H9 (cell line): ENCODE data around the gene CNPPD1. TPM values are rescaled to one million over a fixed set of nuclear protein-coding genes. Genes with fewer than 3 reads are reported as not detected.

Experiments
- DNase-seq: peaks from one replicate; pipeline ENCODE4 v3.0.0-alpha.2; 2017
- H2AFZ ChIP-seq: one replicate; pipeline ENCODE4 v1.6.1; 2013; ENCODE audit warnings: mild to moderate bottlenecking, low read length, control low read depth, moderate library complexity
- H2AK5ac ChIP-seq: 2 replicates; pipeline ENCODE4 v1.6.1; 2013; ENCODE audit warnings: low read length, control low read depth, mixed read lengths; ENCODE audit not compliant: insufficient read length
- H2BK120ac ChIP-seq: one replicate; pipeline ENCODE4 v1.6.1; 2013; ENCODE audit warnings: low read depth, mild to moderate bottlenecking, low read length, control low read depth, inconsistent platforms; ENCODE audit not compliant: poor library complexity, severe bottlenecking
- H2BK12ac ChIP-seq: 2 replicates; pipeline ENCODE4 v1.6.1; 2013; ENCODE audit warnings: low read length, control low read depth, mixed read lengths, low read depth; ENCODE audit not compliant: insufficient read length
- H2BK15ac ChIP-seq: 2 replicates; pipeline ENCODE4 v1.6.1; 2013; ENCODE audit warnings: low read depth, low read length, control low read depth
- H2BK20ac ChIP-seq: one replicate; pipeline ENCODE4 v1.6.1; 2013; ENCODE audit warnings: low read depth, mild to moderate bottlenecking, low read length, control low read depth, inconsistent platforms; ENCODE audit not compliant: poor library complexity, severe bottlenecking
- H2BK5ac ChIP-seq: 2 replicates; pipeline ENCODE4 v1.6.1; 2013; ENCODE audit warnings: low read length, control low read depth, mixed read lengths; ENCODE audit not compliant: insufficient read length
- H3K14ac ChIP-seq: 2 replicates; pipeline ENCODE4 v1.6.1; 2013; ENCODE audit warnings: low read length, control low read depth; ENCODE audit not compliant: insufficient read depth
- H3K18ac ChIP-seq: 2 replicates; pipeline ENCODE4 v1.6.1; 2013; ENCODE audit warnings: low read depth, mild to moderate bottlenecking, mixed read lengths, low read length, control low read depth; ENCODE audit not compliant: insufficient read length
- H3K23ac ChIP-seq: 2 replicates; pipeline ENCODE4 v1.6.1; 2013; ENCODE audit warnings: low read length, control low read depth, mixed read lengths, low read depth; ENCODE audit not compliant: insufficient read length
- H3K23me2 ChIP-seq: 2 replicates; pipeline ENCODE4 v1.6.1; 2013; ENCODE audit warnings: low read depth, mild to moderate bottlenecking, mixed read lengths, low read length, control low read depth; ENCODE audit not compliant: insufficient read length, poor library complexity, severe bottlenecking
- H3K27ac ChIP-seq: 2 replicates; pipeline ENCODE4 v1.5.1; 2013; ENCODE audit warnings: low read length, control low read depth, mixed read lengths, low read depth; ENCODE audit not compliant: insufficient read length
- H3K27me3 ChIP-seq: 2 replicates; pipeline ENCODE4 v1.6.1; 2013; ENCODE audit warnings: low read length, control low read depth, inconsistent platforms; ENCODE audit not compliant: insufficient read depth
- H3K4ac ChIP-seq: 2 replicates; pipeline ENCODE4 v1.6.1; 2013; ENCODE audit warnings: low read depth, mild to moderate bottlenecking, control low read depth, inconsistent platforms, low read length, moderate library complexity
- H3K4me1 ChIP-seq: 2 replicates; pipeline ENCODE4 v1.6.1; 2013; ENCODE audit warnings: low read length, control low read depth, inconsistent platforms; ENCODE audit not compliant: insufficient read depth
- H3K4me2 ChIP-seq: 2 replicates; pipeline ENCODE4 v1.6.1; 2013; ENCODE audit warnings: low read length, control low read depth, mixed read lengths; ENCODE audit not compliant: insufficient read length, insufficient read depth
- H3K56ac ChIP-seq: 2 replicates; pipeline ENCODE4 v1.6.1; 2013; ENCODE audit warnings: low read depth, mild to moderate bottlenecking, mixed read lengths, low read length, control low read depth; ENCODE audit not compliant: insufficient read length
- H3K79me1 ChIP-seq: 2 replicates; pipeline ENCODE4 v1.6.1; 2013; ENCODE audit warnings: low read depth, mild to moderate bottlenecking, moderate library complexity, low read length, control low read depth, inconsistent platforms; ENCODE audit not compliant: insufficient read depth, poor library complexity, severe bottlenecking
- H3K79me2 ChIP-seq: 2 replicates; pipeline ENCODE4 v1.6.1; 2013; ENCODE audit warnings: low read length, control low read depth, inconsistent platforms; ENCODE audit not compliant: insufficient read depth
- H3K9ac ChIP-seq: 2 replicates; pipeline ENCODE4 v1.6.1; 2013; ENCODE audit warnings: low read length, control low read depth, mixed read lengths; ENCODE audit not compliant: insufficient read length; ENCODE audit errors: extremely low read depth
- H3K9me3 ChIP-seq: one replicate; pipeline ENCODE4 v1.6.1; 2013; ENCODE audit warnings: low read depth, low read length, inconsistent platforms; ENCODE audit not compliant: control insufficient read depth
- H3T11ph ChIP-seq: one replicate; pipeline ENCODE4 v1.6.1; 2013; ENCODE audit warnings: mild to moderate bottlenecking, low read length, control low read depth, inconsistent platforms
- H4K20me1 ChIP-seq: one replicate; pipeline ENCODE4 v1.6.1; 2013; ENCODE audit not compliant: control insufficient read depth, insufficient read length, insufficient read depth
- H4K5ac ChIP-seq: 2 replicates; pipeline ENCODE4 v1.6.1; 2013; ENCODE audit warnings: low read depth, mild to moderate bottlenecking, mixed read lengths, low read length, control low read depth; ENCODE audit not compliant: insufficient read length
- H4K8ac ChIP-seq: replicated peaks from 2 replicates; pipeline ENCODE4 v1.6.1; 2013; ENCODE audit warnings: low read length, control low read depth, mixed read lengths, low read depth; ENCODE audit not compliant: insufficient read length
- H4K91ac ChIP-seq: 2 replicates; pipeline ENCODE4 v1.6.1; 2013; ENCODE audit warnings: low read depth, mild to moderate bottlenecking, moderate library complexity, mixed read lengths, low read length, control low read depth; ENCODE audit not compliant: insufficient read length
- H3K27ac Mint-ChIP-seq, 3 experiments: 2 replicates in 2 of 3; 3 replicates in 1 of 3; pipeline ENCODE4 v1.8.0; 2020 to 2021; ENCODE audit warnings: mixed read lengths in 3 of 3, mild to moderate bottlenecking in 1 of 3, moderate library complexity in 1 of 3
- H3K27me3 Mint-ChIP-seq: 2 replicates; pipeline ENCODE4 v1.8.0; 2021; ENCODE audit warnings: low read depth, mild to moderate bottlenecking, moderate library complexity, mixed read lengths
- H3K36me3 Mint-ChIP-seq, 3 experiments: 2 replicates in 2 of 3; 3 replicates in 1 of 3; pipeline ENCODE4 v1.8.0; 2020 to 2021; ENCODE audit warnings: low read depth in 3 of 3, mixed read lengths in 3 of 3; ENCODE audit not compliant: insufficient read depth in 1 of 3
- H3K4me1 Mint-ChIP-seq, 2 experiments: 2 replicates each; pipeline ENCODE4 v1.8.0; 2020; ENCODE audit warnings: mixed read lengths in 2 of 2
- H3K4me3 Mint-ChIP-seq, 2 experiments: 2 replicates in 1 of 2; 3 replicates in 1 of 2; pipeline ENCODE4 v1.8.0; 2020 to 2021; ENCODE audit warnings: mild to moderate bottlenecking in 2 of 2, mixed read lengths in 2 of 2, moderate library complexity in 1 of 2
- H3K9me3 Mint-ChIP-seq, 2 experiments: 2 replicates in 1 of 2; 3 replicates in 1 of 2; pipeline ENCODE4 v1.8.0; 2020; ENCODE audit warnings: mild to moderate bottlenecking in 2 of 2, mixed read lengths in 2 of 2, moderate library complexity in 1 of 2
- WGBS: extraction: QIAGEN DNeasy Blood & Tissue Kit; methylation state at CpG from one replicate; pipeline ENCODE4 v1.1.7; 2013; ENCODE audit warnings: missing lambda C conversion rate, low lambda C conversion rate, mixed read lengths; ENCODE audit not compliant: insufficient read length; ENCODE audit errors: extremely low coverage; 5-methylcytosine and 5-hydroxymethylcytosine counted together
- total RNA-seq: library from RNA; stranded (reverse); gene quantifications from 2 replicates; pipeline ENCODE4 v1.2.1, GENCODE V29; 2021
- TF ChIP-seq, protein P1 (sequence below): fragments of 200-600 bp; sonication (generic); conservative IDR thresholded peaks from 3 replicates; pipeline ENCODE4 v1.8.0; 2021; ENCODE audit warnings: antibody characterized with exemption, mild to moderate bottlenecking

Gene CNPPD1
- total RNA-seq, 1 experiment from 2014 or later = 33.0 TPM

DNA sequence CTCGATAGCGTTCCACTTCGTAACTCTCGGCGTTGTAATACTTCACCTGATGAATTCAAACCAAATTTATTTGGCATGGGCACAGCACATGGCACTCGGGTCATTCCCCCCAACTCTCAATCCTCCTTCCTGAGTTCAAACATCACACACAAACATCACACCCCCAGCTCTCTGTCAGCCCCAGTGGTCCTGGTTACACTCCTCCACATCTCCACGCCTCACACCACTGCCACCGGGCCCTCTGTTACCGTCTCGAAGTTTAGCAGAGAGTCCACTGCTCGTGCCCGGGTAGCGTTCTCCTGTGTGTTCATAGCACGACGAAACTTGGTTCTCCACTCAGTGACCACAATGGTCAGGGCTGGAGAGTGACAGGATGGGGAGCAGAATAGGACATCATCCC lies 37.4 kb upstream of the CNPPD1 start:
- Histone ChIP-seq H3K27me3 (no peaks in the 10 kb centered on the region), H3K23me2 (peaks cover 7% of the 10 kb centered on the region), H3K56ac (no peak overlapping the region), H2BK120ac (no peak overlapping the region), H4K20me1 (no peaks in the 10 kb centered on the region), H2BK5ac (no peak overlapping the region), H2BK12ac (no peak overlapping the region), H4K91ac (no peak overlapping the region), H3K79me2 (no peaks in the 10 kb centered on the region), H3K4me2 (no peak overlapping the region), H3K14ac (no peak overlapping the region), H4K5ac (no peak overlapping the region), H3K9me3 (no peaks in the 10 kb centered on the region), H3K4ac (no peak overlapping the region), H4K8ac (no peak overlapping the region), H2AK5ac (no peak overlapping the region), H3T11ph (no peak overlapping the region), H3K4me1 (no peaks in the 10 kb centered on the region), H3K23ac (no peak overlapping the region), H3K27ac (no peak overlapping the region), H2AFZ (no peak overlapping the region), H2BK20ac (no peak overlapping the region), H3K9ac (no peak overlapping the region), H2BK15ac (no peak overlapping the region), H3K18ac (no peak overlapping the region), H3K79me1 (no peaks in the 10 kb centered on the region)
- DNase-seq = no peak
- Mint-ChIP-seq H3K9me3 (no peaks in the 10 kb centered on the region), H3K27ac (no peak overlapping the region), H3K4me1 (peaks cover 13 to 17% of the 10 kb centered on the region in 2 experiments), H3K4me3 (no peak overlapping the region), H3K36me3 (peaks cover 13 to 62% (median 55%) of the 10 kb centered on the region in 3 experiments), H3K27me3 (no peaks in the 10 kb centered on the region; the same call in 1 of the 2 replicates)
- TF ChIP-seq, protein P1, sequence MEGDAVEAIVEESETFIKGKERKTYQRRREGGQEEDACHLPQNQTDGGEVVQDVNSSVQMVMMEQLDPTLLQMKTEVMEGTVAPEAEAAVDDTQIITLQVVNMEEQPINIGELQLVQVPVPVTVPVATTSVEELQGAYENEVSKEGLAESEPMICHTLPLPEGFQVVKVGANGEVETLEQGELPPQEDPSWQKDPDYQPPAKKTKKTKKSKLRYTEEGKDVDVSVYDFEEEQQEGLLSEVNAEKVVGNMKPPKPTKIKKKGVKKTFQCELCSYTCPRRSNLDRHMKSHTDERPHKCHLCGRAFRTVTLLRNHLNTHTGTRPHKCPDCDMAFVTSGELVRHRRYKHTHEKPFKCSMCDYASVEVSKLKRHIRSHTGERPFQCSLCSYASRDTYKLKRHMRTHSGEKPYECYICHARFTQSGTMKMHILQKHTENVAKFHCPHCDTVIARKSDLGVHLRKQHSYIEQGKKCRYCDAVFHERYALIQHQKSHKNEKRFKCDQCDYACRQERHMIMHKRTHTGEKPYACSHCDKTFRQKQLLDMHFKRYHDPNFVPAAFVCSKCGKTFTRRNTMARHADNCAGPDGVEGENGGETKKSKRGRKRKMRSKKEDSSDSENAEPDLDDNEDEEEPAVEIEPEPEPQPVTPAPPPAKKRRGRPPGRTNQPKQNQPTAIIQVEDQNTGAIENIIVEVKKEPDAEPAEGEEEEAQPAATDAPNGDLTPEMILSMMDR = no peak
- no CpG with 5 or more reads among the region's 15 CpGs for WGBS
